Tibial nerve (tissue), 4 donors: ENCODE measurements around the gene CAPN14. TPM values are rescaled to one million over a fixed set of nuclear protein-coding genes. Genes with fewer than 3 reads are reported as not detected.

Source experiments
- DNase-seq, 2 donors: peaks; one replicate each; pipeline ENCODE4 v3.0.0-alpha.2; 2019; ENCODE audit warnings: low spot score in 2 of 2
- H3K27ac ChIP-seq, 4 donors: fragments of 200-600 bp; sonication (generic) in 3 of 4; one replicate each; pipeline ENCODE4 v1.5.1; 2017 to 2019; ENCODE audit warnings: mild to moderate bottlenecking in 1 of 4
- H3K27me3 ChIP-seq, 2 donors: fragments of 200-600 bp; sonication (generic) in 1 of 2; one replicate each; pipeline versions ENCODE4 v1.5.1 to v1.6.0; 2017 to 2019
- H3K36me3 ChIP-seq, 3 donors: fragments of 200-600 bp; sonication (generic); one replicate each; pipeline ENCODE4 v1.5.1; 2018 to 2019
- H3K4me1 ChIP-seq, 4 donors: fragments of 200-600 bp; sonication (generic) in 3 of 4; one replicate each; pipeline ENCODE4 v1.5.1; 2017 to 2019
- H3K4me3 ChIP-seq, 4 donors: fragments of 200-600 bp; sonication (generic) in 3 of 4; one replicate each; pipeline ENCODE4 v1.5.1; 2017 to 2019; ENCODE audit warnings: mild to moderate bottlenecking in 1 of 4, moderate library complexity in 1 of 4
- H3K9me3 ChIP-seq, 4 donors: fragments of 200-600 bp; sonication (generic) in 3 of 4; one replicate each; pipeline ENCODE4 v1.5.1; 2017 to 2019
- CTCF ChIP-seq, 5 experiments: fragments of 200-600 bp in 3 of 5; fragments of 450-650 bp in 2 of 5; sonication (generic) in 3 of 5; IDR thresholded peaks; one replicate each; pipeline ENCODE4 v1.5.1; 2016 to 2019; ENCODE audit warnings: antibody characterized with exemption in 5 of 5, mild to moderate bottlenecking in 3 of 5, moderate library complexity in 2 of 5
- EP300 ChIP-seq, 2 donors: sonication (generic); formaldehyde crosslinking; IDR thresholded peaks; one replicate each; pipeline ENCODE4 v1.6.1; 2017; ENCODE audit warnings: antibody characterized with exemption in 2 of 2, mild to moderate bottlenecking in 1 of 2
- POLR2A ChIP-seq, 2 donors: fragments of 450-650 bp; IDR thresholded peaks; one replicate each; pipeline ENCODE4 v1.6.1; 2017; ENCODE audit warnings: antibody characterized with exemption in 2 of 2, mild to moderate bottlenecking in 2 of 2, moderate library complexity in 2 of 2
- WGBS, 2 donors: methylation state at CpG; one replicate each; pipeline ENCODE4 v1.1.5; 2018; 5-methylcytosine and 5-hydroxymethylcytosine counted together
- total RNA-seq, 4 donors: library from RNA; depleted of rRNA; stranded (reverse); fragments of >200 nt; gene quantifications; one replicate each; pipeline ENCODE4 v1.1.0, GENCODE V29; 2016

Gene CAPN14
- total RNA-seq, 4 donors from 2014 or later, result not detected

GRCh38 chr2:31147645-31148044 lies 69.7 kb downstream of the CAPN14 start:
- Histone ChIP-seq H3K27me3 (no peaks in the 10 kb centered on the region), H3K27ac (no peak overlapping the region), H3K36me3 (no peaks in the 10 kb centered on the region), H3K9me3 (no peaks in the 10 kb centered on the region), H3K4me3 (no peak overlapping the region), H3K4me1 (no peaks in the 10 kb centered on the region)
- WGBS, 2 donors, result 65 to 82% methylated on average over 5 of the region's 5 CpGs
- TF ChIP-seq CTCF (IDR thresholded peaks at IDR 0.05), result no peak
- TF ChIP-seq EP300 (IDR thresholded peaks at IDR 0.05), result no peak
- TF ChIP-seq POLR2A (IDR thresholded peaks at IDR 0.05), result no peak
- no peak for DNase-seq

- no peak for TF ChIP-seq POLR2A (IDR thresholded peaks at IDR 0.05)
- TF ChIP-seq CTCF (IDR thresholded peaks at IDR 0.05), result no peak
- TF ChIP-seq EP300 (IDR thresholded peaks at IDR 0.05), result no peak
- H3K9me3 ChIP-seq, result no peaks in the 10 kb centered on the region
- no peak overlapping the region for H3K4me3 ChIP-seq
- no peaks in the 10 kb centered on the region for H3K36me3 ChIP-seq
- DNase-seq, result no peak
- H3K27ac ChIP-seq, result no peak overlapping the region
- H3K27me3 ChIP-seq, result peaks cover 0 to 28% of the 10 kb centered on the region in 2 donors
- H3K4me1 ChIP-seq, result peaks cover 0 to 19% (median 13%) of the 10 kb centered on the region in 4 donors
- 62 to 67% methylated on average over 3 of the region's 3 CpGs for WGBS, 2 donors
Observed at GRCh38 chr2:31142110-31142509, 75.2 kb downstream of the CAPN14 start.

- no peaks in the 10 kb centered on the region for H3K9me3 ChIP-seq
- 75 to 76% methylated on average over 15 of the region's 15 CpGs for WGBS, 2 donors
- H3K27ac ChIP-seq, result no peak overlapping the region
- H3K36me3 ChIP-seq, result no peaks in the 10 kb centered on the region
- peaks cover 0 to 24% (median 15%) of the 10 kb centered on the region in 4 donors for H3K4me1 ChIP-seq
- H3K4me3 ChIP-seq, result no peak overlapping the region
- no peak for DNase-seq
- peaks cover 0 to 34% of the 10 kb centered on the region in 2 donors for H3K27me3 ChIP-seq
- TF ChIP-seq EP300 (IDR thresholded peaks at IDR 0.05) (no peak), POLR2A (IDR thresholded peaks at IDR 0.05) (no peak), CTCF (IDR thresholded peaks at IDR 0.05) (no peak)
Observed at GRCh38 chr2:31141443-31142085, 75.8 kb downstream of the CAPN14 start.

- H3K4me1 ChIP-seq, result peaks cover 0 to 24% (median 15%) of the 10 kb centered on the region in 4 donors
- H3K27me3 ChIP-seq, result peaks cover 0 to 48% of the 10 kb centered on the region in 2 donors
- no peak overlapping the region for H3K27ac ChIP-seq
- TF ChIP-seq POLR2A (IDR thresholded peaks at IDR 0.05) (no peak), EP300 (IDR thresholded peaks at IDR 0.05) (no peak), CTCF (IDR thresholded peaks at IDR 0.05) (no peak)
- WGBS, 2 donors, result 85 to 98% methylated on average over 7 to 8 of the region's 8 CpGs
- no peaks in the 10 kb centered on the region for H3K36me3 ChIP-seq
- no peak overlapping the region for H3K4me3 ChIP-seq
- DNase-seq, result no peak
- H3K9me3 ChIP-seq, result no peaks in the 10 kb centered on the region
Observed at GRCh38 chr2:31140151-31140550, 77.2 kb downstream of the CAPN14 start.

- TF ChIP-seq EP300 (IDR thresholded peaks at IDR 0.05), result no peak
- TF ChIP-seq POLR2A (IDR thresholded peaks at IDR 0.05), result no peak
- no peak for TF ChIP-seq CTCF (IDR thresholded peaks at IDR 0.05)
- Histone ChIP-seq H3K27me3 (peaks cover 0 to 53% of the 10 kb centered on the region in 2 donors), H3K9me3 (no peaks in the 10 kb centered on the region), H3K27ac (no peak overlapping the region), H3K4me3 (no peak overlapping the region), H3K4me1 (peaks cover 0 to 24% (median 15%) of the 10 kb centered on the region in 4 donors), H3K36me3 (no peaks in the 10 kb centered on the region)
- 94 to 100% methylated on average over 4 of the region's 4 CpGs for WGBS, 2 donors
- DNase-seq, result no peak
Observed at GRCh38 chr2:31139671-31140070, 77.6 kb downstream of the CAPN14 start.
